Body of pancreas (tissue), 4 donors: ENCODE data around the gene YBEY. TPM values are rescaled to one million over a fixed set of nuclear protein-coding genes. Genes with fewer than 3 reads are reported as not detected.

Source experiments
- ATAC-seq: fragments of 150-250 bp; one replicate; pipeline ENCODE4 v1.9.1; 2016
- DNase-seq, 4 donors: peaks; one replicate each; pipeline ENCODE4 v3.0.0-alpha.2; 2019
- H3K27ac ChIP-seq, 4 donors: fragments of 200-600 bp; sonication (generic); 1 replicate in 3 of 4; 2 replicates in 1 of 4; pipeline versions ENCODE4 v1.5.1 to v1.6.1; 2016 to 2019; ENCODE audit warnings: mild to moderate bottlenecking in 1 of 4, mixed read lengths in 1 of 4, moderate library complexity in 1 of 4
- H3K27me3 ChIP-seq, 2 donors: fragments of 200-600 bp; sonication (generic); one replicate each; pipeline ENCODE4 v1.6.0; 2016; ENCODE audit warnings: mild to moderate bottlenecking in 1 of 2
- H3K36me3 ChIP-seq, 2 donors: fragments of 200-600 bp; sonication (generic); replicated peaks in 1 of 2; 2 replicates each; pipeline ENCODE4 v1.5.1; 2016; ENCODE audit warnings: low read depth in 2 of 2; ENCODE audit not compliant: insufficient read depth in 1 of 2
- H3K4me1 ChIP-seq: fragments of 200-600 bp; sonication (generic); one replicate; pipeline ENCODE4 v1.6.0; 2016
- H3K4me3 ChIP-seq, 2 donors: fragments of 200-600 bp; sonication (generic); 1 replicate in 1 of 2; 2 replicates in 1 of 2; pipeline ENCODE4 v1.5.1; 2016 to 2019
- H3K9me3 ChIP-seq, 3 donors: fragments of 200-600 bp; sonication (generic); 1 replicate in 2 of 3; 2 replicates in 1 of 3; pipeline ENCODE4 v1.5.1; 2016
- POLR2A ChIP-seq, 3 donors: fragments of 450-650 bp; IDR thresholded peaks; one replicate each; pipeline ENCODE4 v1.6.1; 2016; ENCODE audit warnings: antibody characterized with exemption in 3 of 3, mild to moderate bottlenecking in 2 of 3
- WGBS, 2 donors: methylation state at CpG; one replicate each; pipeline ENCODE4 v1.1.5; 2017; 5-methylcytosine and 5-hydroxymethylcytosine counted together
- intact Hi-C: fragments of 100-400 bp; cut with DNase I; formaldehyde crosslinking; loops from one replicate; pipeline ENCODE4 v1.15.1; 2023
- total RNA-seq, 2 donors: library from RNA; depleted of rRNA; stranded (reverse); fragments of >200 nt; gene quantifications; one replicate each; pipeline ENCODE4 v1.1.0, GENCODE V29; 2016
- TF ChIP-seq, protein P1 (sequence below), 7 experiments: fragments of 450-650 bp in 4 of 7; fragments of 200-600 bp in 3 of 7; sonication (generic) in 3 of 7; IDR thresholded peaks; one replicate each; pipeline ENCODE4 v1.5.1; 2016 to 2019; ENCODE audit warnings: antibody characterized with exemption in 7 of 7

The YBEY gene
- total RNA-seq, 2 donors from 2014 or later = 4.9 to 15.2 TPM

DNA sequence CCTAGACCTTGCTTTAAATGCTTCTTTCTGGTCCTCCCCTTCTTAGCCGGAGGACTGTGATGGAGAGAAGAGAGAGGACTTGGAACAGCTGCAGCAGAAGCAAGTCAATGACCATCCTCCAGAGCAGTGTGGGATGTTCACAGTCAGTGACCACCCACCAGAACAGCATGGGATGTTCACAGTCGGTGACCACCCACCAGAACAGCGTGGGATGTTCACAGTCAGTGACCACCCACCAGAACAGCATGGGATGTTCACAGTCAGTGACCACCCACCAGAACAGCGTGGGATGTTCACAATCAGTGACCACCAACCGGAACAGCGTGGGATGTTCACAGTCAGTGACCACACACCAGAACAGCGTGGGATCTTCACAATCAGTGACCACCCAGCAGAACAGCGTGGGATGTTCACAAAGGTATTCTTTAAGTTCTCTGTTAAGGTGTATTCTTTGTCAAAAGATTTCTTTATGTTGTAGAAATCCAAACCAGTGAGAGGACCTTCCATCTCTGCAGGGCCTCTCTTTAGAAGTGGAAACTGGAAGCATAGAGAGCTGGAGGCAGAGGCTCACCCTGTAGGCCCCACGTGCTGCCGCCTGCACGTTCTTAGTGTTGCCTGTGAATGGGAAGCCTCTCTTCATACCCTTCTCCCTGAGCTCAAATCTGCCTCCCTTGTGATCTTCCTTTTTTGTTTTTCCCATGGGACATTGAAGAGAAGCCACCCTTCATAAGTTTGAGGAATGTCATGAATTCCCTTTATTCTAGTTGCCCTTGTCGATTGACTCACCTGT is 48.4 kb downstream of the YBEY start:
- Histone ChIP-seq H3K4me1 (no peaks in the 10 kb centered on the region), H3K27me3 (no peaks in the 10 kb centered on the region), H3K9me3 (no peaks in the 10 kb centered on the region), H3K36me3 (peaks cover 0 to 9% of the 10 kb centered on the region in 2 donors), H3K27ac (no peak overlapping the region), H3K4me3 (no peak overlapping the region)
- intact Hi-C loops = no loop called here
- no peak for TF ChIP-seq POLR2A (IDR thresholded peaks at IDR 0.05)
- TF ChIP-seq, protein P1, sequence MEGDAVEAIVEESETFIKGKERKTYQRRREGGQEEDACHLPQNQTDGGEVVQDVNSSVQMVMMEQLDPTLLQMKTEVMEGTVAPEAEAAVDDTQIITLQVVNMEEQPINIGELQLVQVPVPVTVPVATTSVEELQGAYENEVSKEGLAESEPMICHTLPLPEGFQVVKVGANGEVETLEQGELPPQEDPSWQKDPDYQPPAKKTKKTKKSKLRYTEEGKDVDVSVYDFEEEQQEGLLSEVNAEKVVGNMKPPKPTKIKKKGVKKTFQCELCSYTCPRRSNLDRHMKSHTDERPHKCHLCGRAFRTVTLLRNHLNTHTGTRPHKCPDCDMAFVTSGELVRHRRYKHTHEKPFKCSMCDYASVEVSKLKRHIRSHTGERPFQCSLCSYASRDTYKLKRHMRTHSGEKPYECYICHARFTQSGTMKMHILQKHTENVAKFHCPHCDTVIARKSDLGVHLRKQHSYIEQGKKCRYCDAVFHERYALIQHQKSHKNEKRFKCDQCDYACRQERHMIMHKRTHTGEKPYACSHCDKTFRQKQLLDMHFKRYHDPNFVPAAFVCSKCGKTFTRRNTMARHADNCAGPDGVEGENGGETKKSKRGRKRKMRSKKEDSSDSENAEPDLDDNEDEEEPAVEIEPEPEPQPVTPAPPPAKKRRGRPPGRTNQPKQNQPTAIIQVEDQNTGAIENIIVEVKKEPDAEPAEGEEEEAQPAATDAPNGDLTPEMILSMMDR (IDR thresholded peaks at IDR 0.05) = no peak
- 88 to 94% methylated on average over 12 of the region's 12 CpGs for WGBS, 2 donors
- no peak for DNase-seq
- ATAC-seq = no peak

DNA sequence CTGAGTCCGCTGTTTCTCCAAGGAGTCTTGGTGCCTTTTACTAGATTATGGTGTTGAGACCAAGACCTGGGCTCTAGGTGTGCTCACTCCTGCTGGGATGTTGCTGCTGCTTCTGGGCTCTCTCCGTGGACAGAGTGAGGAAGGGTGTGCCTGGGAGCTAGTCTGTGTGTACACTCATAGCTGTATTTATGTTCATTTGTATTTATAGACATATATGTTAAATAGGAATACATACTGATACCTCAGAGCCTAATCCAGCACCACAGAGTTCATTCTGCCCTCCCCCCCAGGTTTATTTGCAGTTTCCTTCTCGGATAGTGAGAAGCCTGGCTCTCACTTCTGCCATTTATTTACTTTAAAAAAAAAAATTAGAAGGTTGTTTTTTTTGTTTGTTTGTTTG is 50.5 kb downstream of the YBEY start:
- no peak for TF ChIP-seq POLR2A (IDR thresholded peaks at IDR 0.05)
- TF ChIP-seq, protein P1 (IDR thresholded peaks at IDR 0.05) = no peak
- H3K9me3 ChIP-seq = no peaks in the 10 kb centered on the region
- no peaks in the 10 kb centered on the region for H3K4me1 ChIP-seq
- intact Hi-C loops = no loop called here
- ATAC-seq (no peak), DNase-seq (no peak)
- no peaks in the 10 kb centered on the region for H3K27me3 ChIP-seq
- WGBS, 2 donors = 87 to 98% methylated on average over 3 of the region's 3 CpGs
- H3K27ac ChIP-seq = no peak overlapping the region
- peaks cover 0 to 9% of the 10 kb centered on the region in 2 donors for H3K36me3 ChIP-seq
- no peak overlapping the region for H3K4me3 ChIP-seq

DNA sequence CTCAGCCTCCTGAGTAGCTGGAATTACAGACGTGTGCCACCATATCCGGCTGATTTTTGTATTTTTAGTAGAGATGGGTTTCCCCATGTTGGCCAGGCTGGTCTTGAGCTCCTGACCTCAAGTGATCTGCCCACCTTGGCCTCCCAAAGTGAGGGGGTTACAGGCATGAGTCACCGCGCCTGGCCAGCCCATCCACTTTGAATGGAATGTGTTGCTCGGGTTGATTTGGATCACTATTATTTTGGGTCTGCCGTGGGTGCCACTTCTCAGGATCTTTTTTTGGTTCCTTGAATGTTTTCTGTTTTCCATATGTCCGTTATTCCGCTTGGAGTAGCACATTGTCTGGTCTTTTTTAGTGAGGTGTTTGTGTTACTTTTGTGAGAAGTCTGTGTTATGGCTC is 54.9 kb downstream of the YBEY start:
- Histone ChIP-seq H3K27ac (no peak overlapping the region), H3K9me3 (no peaks in the 10 kb centered on the region), H3K4me1 (no peaks in the 10 kb centered on the region), H3K36me3 (peaks cover 0 to 8% of the 10 kb centered on the region in 2 donors), H3K4me3 (no peak overlapping the region), H3K27me3 (no peaks in the 10 kb centered on the region)
- ATAC-seq (no peak), DNase-seq (no peak)
- no peak for TF ChIP-seq POLR2A (IDR thresholded peaks at IDR 0.05)
- TF ChIP-seq, protein P1 (IDR thresholded peaks at IDR 0.05) = no peak
- intact Hi-C loops = no loop called here
- 91 to 94% methylated on average over 7 to 8 of the region's 8 CpGs for WGBS, 2 donors

DNA sequence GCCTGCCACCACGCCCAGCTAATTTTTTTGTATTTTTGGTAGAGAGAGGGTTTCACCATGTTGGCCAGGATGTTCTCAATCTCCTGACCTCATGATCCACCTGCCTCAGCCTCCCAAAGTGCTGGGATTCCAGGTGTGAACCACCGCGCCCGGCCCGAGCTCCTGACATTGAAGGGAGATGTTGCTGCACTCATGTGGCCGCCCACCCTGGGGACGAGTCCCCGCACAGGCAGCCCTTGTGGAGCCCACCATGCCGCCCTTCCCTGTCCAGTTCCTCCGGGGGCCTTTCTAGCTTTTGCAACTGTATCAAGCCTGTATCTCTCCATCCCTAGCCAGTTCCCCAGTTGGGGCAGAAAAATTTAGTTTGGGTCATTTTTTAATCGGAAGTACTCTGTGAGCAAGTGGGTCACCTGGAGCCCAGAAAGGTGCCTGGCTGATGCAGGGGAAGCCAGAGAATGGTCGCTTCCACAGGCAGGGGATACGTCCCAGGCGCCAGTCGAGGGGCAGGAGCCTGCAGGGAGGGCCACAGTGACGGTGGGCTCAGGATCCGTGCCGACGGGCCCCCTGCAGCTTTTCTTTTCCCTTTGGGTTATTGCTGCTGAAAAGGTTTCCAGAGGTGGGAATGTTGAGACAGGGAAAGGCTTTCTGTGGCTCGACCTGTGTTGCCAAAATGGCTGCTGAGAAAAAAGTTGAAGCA is 58.2 kb downstream of the YBEY start:
- ATAC-seq = no peak
- H3K4me1 ChIP-seq = no peaks in the 10 kb centered on the region
- H3K27me3 ChIP-seq = no peaks in the 10 kb centered on the region
- no peaks in the 10 kb centered on the region for H3K9me3 ChIP-seq
- H3K27ac ChIP-seq = no peak overlapping the region
- H3K4me3 ChIP-seq = no peak overlapping the region
- intact Hi-C loops = no loop called here
- no peak for DNase-seq
- 90 to 96% methylated on average over 19 of the region's 20 CpGs for WGBS, 2 donors
- no peak for TF ChIP-seq POLR2A (IDR thresholded peaks at IDR 0.05)
- TF ChIP-seq, protein P1 (IDR thresholded peaks at IDR 0.05) = no peak
- H3K36me3 ChIP-seq = peaks cover 0 to 10% of the 10 kb centered on the region in 2 donors
